Testis (tissue), 2 donors: ENCODE measurements around the gene REM2.

Experiments
- POLR2A ChIP-seq: fragments of 450-650 bp; IDR thresholded peaks from one replicate; pipeline ENCODE4 v1.6.1; 2017; ENCODE audit warnings: antibody characterized with exemption, mild to moderate bottlenecking, moderate library complexity
- TF ChIP-seq, protein P1 (sequence below), 3 experiments: fragments of 450-650 bp in 2 of 3; fragments of 200-600 bp in 1 of 3; sonication (generic) in 1 of 3; IDR thresholded peaks; one replicate each; pipeline ENCODE4 v1.5.1; 2016 to 2019; ENCODE audit warnings: antibody characterized with exemption in 3 of 3, mild to moderate bottlenecking in 2 of 3, moderate library complexity in 1 of 3

DNA sequence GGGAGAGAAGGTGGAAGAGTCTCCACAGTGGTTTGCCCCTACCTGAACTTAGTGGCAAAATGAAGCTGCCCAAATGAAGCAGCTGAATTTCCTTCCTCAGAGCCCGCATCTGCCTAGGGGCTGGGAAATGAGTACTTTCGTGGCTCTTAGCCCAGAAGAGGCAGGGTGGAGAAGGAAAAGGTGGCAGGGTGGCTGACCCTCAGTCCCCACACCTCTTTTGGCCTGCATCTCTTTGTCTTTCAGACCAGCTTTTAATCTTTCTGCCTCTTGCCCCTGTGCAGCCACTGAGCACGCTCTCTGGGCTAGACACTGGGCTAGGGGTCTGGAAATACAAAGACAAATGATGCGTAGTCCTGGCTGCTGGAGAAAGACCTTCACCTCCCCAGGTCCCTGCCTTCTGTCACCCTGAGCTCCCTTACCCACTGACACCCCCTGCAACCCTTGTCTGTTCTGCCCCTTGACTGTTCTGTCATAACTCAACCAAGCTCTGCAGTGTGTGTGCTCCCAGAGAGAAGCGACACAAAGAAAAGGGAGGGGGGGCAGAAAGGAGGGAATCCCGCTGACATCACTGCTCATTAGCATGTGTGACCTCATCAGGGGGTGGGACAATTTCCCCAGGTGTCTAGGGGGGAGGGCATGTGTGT is 371 bp upstream of the REM2 start:
- TF ChIP-seq, protein P1, sequence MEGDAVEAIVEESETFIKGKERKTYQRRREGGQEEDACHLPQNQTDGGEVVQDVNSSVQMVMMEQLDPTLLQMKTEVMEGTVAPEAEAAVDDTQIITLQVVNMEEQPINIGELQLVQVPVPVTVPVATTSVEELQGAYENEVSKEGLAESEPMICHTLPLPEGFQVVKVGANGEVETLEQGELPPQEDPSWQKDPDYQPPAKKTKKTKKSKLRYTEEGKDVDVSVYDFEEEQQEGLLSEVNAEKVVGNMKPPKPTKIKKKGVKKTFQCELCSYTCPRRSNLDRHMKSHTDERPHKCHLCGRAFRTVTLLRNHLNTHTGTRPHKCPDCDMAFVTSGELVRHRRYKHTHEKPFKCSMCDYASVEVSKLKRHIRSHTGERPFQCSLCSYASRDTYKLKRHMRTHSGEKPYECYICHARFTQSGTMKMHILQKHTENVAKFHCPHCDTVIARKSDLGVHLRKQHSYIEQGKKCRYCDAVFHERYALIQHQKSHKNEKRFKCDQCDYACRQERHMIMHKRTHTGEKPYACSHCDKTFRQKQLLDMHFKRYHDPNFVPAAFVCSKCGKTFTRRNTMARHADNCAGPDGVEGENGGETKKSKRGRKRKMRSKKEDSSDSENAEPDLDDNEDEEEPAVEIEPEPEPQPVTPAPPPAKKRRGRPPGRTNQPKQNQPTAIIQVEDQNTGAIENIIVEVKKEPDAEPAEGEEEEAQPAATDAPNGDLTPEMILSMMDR (IDR thresholded peaks at IDR 0.05) = no peak
- TF ChIP-seq POLR2A = no peak
